ENCODE results near the gene PCSK5. TPM values are rescaled to one million over a fixed set of nuclear protein-coding genes. Genes with fewer than 3 reads are reported as not detected.

The PCSK5 gene
- total and polyA plus RNA-seq, 2 of the 8 experiments (the other 6 are each of a cell fraction or from before 2014, with no cell fraction given) = 5.5 to 10.7 TPM

DNA sequence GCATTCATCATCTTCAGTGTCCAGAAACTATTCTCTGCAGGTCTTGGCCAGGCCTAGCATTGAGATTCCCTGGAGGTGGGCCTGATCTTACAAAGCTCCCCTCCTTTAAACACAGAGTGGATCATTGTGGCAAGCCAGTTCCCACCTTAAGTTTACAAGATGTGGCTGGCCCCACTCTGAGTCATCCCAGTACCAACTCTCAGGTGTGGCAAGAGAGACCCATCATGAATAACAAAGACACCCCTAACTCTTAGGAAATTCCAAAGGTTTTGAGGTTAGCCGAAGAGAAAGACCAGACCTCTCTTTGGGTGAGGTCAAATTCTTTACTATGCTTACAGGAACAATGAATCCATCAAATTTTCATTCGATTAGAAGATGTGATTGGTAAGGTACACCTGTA is 425.6 kb downstream of the PCSK5 start:
- Histone ChIP-seq H4K20me1 (replicated peaks in 1 of 2; ENCODE audit: control insufficient read depth in 1 of 2, insufficient read depth in 2 of 2, low read length in 2 of 2) (no peaks in the 10 kb centered on the region), H2BK20ac (ENCODE audit: low read length) (no peak overlapping the region), H2BK12ac (ENCODE audit: low read depth, low read length) (no peak overlapping the region), H4K91ac (replicated peaks; ENCODE audit: insufficient read length, low read length) (no peak overlapping the region), H3K27me3 (replicated peaks in 1 of 4; ENCODE audit: control insufficient read depth in 3 of 4, extremely low read depth in 1 of 4, insufficient read depth in 3 of 4, low read length in 3 of 4) (no peaks in the 10 kb centered on the region), H3K79me1 (ENCODE audit: low read depth, low read length) (no peaks in the 10 kb centered on the region), H3K36me3 (ENCODE audit: control insufficient read depth in 2 of 4, insufficient read depth in 4 of 4, low read length in 3 of 4) (no peaks in the 10 kb centered on the region), H2AFZ (ENCODE audit: low read length) (no peak overlapping the region), H4K8ac (ENCODE audit: extremely low read depth, insufficient read depth, low read length) (no peak overlapping the region), H3K56ac (replicated peaks; ENCODE audit: insufficient read length, low read depth, low read length) (no peak overlapping the region), H3K4ac (replicated peaks; ENCODE audit: insufficient read length, low read depth, low read length) (no peak overlapping the region), H3K79me2 (ENCODE audit: control insufficient read depth in 1 of 2, insufficient read depth in 2 of 2, low read length in 2 of 2) (no peaks in the 10 kb centered on the region), H4K5ac (ENCODE audit: insufficient read length, low read depth, low read length) (no peak overlapping the region), H3K9ac (replicated peaks in 1 of 4; ENCODE audit: extremely low read depth in 1 of 4, low read depth in 3 of 4, low read length in 3 of 4) (no peak overlapping the region), H2BK15ac (ENCODE audit: low read length) (no peak overlapping the region), H3K23me2 (ENCODE audit: low read depth, low read length) (no peaks in the 10 kb centered on the region), H3K23ac (ENCODE audit: insufficient read length) (no peak overlapping the region), H3K27ac (ENCODE audit: low read depth, low read length) (no peak overlapping the region), H2AK5ac (ENCODE audit: low read depth, low read length) (no peak overlapping the region), H3K4me3 (ENCODE audit: extremely low read depth in 1 of 4, insufficient read depth in 2 of 4, low read depth in 3 of 4, low read length in 4 of 4) (no peak overlapping the region), H3K14ac (ENCODE audit: insufficient read length) (no peak overlapping the region), H3K4me1 (replicated peaks in 1 of 4; ENCODE audit: control insufficient read depth in 3 of 4, insufficient read depth in 4 of 4, low read length in 3 of 4) (no peaks in the 10 kb centered on the region), H2BK5ac (ENCODE audit: low read depth, low read length) (no peak overlapping the region; the same call in 1 of the 2 replicates), H3K18ac (ENCODE audit: extremely low read depth, low read length) (no peak overlapping the region), H2BK120ac (replicated peaks; ENCODE audit: low read depth, low read length) (no peak overlapping the region), H3K4me2 (ENCODE audit: insufficient read depth in 1 of 2, low read depth in 2 of 2, low read length in 2 of 2) (no peak overlapping the region), H3K9me3 (ENCODE audit: insufficient read depth in 2 of 2, low read depth in 1 of 2, low read length in 1 of 2) (no peaks in the 10 kb centered on the region)
- TF ChIP-seq GABPA (IDR thresholded peaks at IDR 0.05; ENCODE audit: borderline replicate concordance, insufficient read depth, low read length) (no peak), TEAD4 (IDR thresholded peaks at IDR 0.05; ENCODE audit: low read depth, low read length) (no peak), CTBP2 (IDR thresholded peaks at IDR 0.05; ENCODE audit: borderline replicate concordance, insufficient read depth, insufficient read length, low read length) (no peak), JUND (IDR thresholded peaks at IDR 0.05; ENCODE audit: low read length) (peak; percentile 49; the same call in 1 of the 2 replicates), HDAC2 (IDR thresholded peaks at IDR 0.05; ENCODE audit: borderline replicate concordance in 1 of 2, low read depth in 2 of 2, low read length in 2 of 2) (no peak), CEBPB (IDR thresholded peaks at IDR 0.05; ENCODE audit: low read depth, low read length) (0 out of 2 replicates have a peak, but pooled peaks have one; percentile 21)
- TF ChIP-seq, protein P1, sequence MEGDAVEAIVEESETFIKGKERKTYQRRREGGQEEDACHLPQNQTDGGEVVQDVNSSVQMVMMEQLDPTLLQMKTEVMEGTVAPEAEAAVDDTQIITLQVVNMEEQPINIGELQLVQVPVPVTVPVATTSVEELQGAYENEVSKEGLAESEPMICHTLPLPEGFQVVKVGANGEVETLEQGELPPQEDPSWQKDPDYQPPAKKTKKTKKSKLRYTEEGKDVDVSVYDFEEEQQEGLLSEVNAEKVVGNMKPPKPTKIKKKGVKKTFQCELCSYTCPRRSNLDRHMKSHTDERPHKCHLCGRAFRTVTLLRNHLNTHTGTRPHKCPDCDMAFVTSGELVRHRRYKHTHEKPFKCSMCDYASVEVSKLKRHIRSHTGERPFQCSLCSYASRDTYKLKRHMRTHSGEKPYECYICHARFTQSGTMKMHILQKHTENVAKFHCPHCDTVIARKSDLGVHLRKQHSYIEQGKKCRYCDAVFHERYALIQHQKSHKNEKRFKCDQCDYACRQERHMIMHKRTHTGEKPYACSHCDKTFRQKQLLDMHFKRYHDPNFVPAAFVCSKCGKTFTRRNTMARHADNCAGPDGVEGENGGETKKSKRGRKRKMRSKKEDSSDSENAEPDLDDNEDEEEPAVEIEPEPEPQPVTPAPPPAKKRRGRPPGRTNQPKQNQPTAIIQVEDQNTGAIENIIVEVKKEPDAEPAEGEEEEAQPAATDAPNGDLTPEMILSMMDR (IDR thresholded peaks at IDR 0.05; ENCODE audit: control extremely low read depth in 1 of 3, insufficient read depth in 1 of 3, low read depth in 1 of 3, low read length in 3 of 3) = no peak
- DNase-seq (ENCODE audit: low read depth in 1 of 2, low spot score in 2 of 2) (peak in 1 of 2 experiments; percentile 9), FAIRE-seq (no peak)
- ChIA-PET POLR2A (ENCODE audit: partially characterized antibody) (interaction anchor here (0.7 kb wide), 1 partner anchor 1364 kb away, joined by 3 read pairs; no protein-coding TSS in a partner anchor), CTCF (ENCODE audit: partially characterized antibody) (interaction anchor here (0.6 to 4.1 kb wide), 5 partner anchors 9 to 1127 kb away, joined by 3 to 16 read pairs (median 6); no protein-coding TSS in a partner anchor)
- WGBS, 2 experiments (ENCODE audit: extremely low coverage in 1 of 2, insufficient coverage in 1 of 2, insufficient read length in 1 of 2, insufficient replicate concordance in 2 of 2, low coverage in 1 of 2, low lambda C conversion rate in 2 of 2, missing lambda C conversion rate in 1 of 2) = 75% methylated on average over 2 of the region's 2 CpGs; no CpG with 5 or more reads in 1 of the 2 experiments
